Right forelimb (tissue), 1 donor: Measurements from ENCODE around the gene HP.
"Not testable (repeated sequence)": the region's sequence is repeated elsewhere in the genome, so short reads cannot be mapped to it uniquely, and the experiment has no call there.

Experiments used
- DNase-seq: peaks from one replicate; pipeline ENCODE4 v3.0.0-alpha.2; 2018

Gene HP

GRCh38 chr16:72043539-72043938, 10.8 kb upstream of the HP start:
- DNase-seq = no peak

- no peak for DNase-seq
These were observed 10.0 kb upstream of the HP start for GRCh38 chr16:72044296-72044695.

- DNase-seq = no peak
These were observed 9.4 kb upstream of the HP start for GRCh38 chr16:72044825-72045359.

GRCh38 chr16:72049110-72049509, 5.2 kb upstream of the HP start:
- no peak for DNase-seq

GRCh38 chr16:72050769-72051464, 3.4 kb upstream of the HP start:
- no peak for DNase-seq

GRCh38 chr16:72051818-72052217, 2.5 kb upstream of the HP start:
- no peak for DNase-seq

GRCh38 chr16:72055911-72056310, 1.6 kb downstream of the HP start:
- DNase-seq = no peak

GRCh38 chr16:72057313-72057712, 3.0 kb downstream of the HP start:
- DNase-seq = not testable (repeated sequence)

GRCh38 chr16:72059060-72059459, 4.8 kb downstream of the HP start:
- not testable (repeated sequence) for DNase-seq

- DNase-seq = no peak
These were observed 6.1 kb downstream of the HP start for GRCh38 chr16:72060405-72060804.

- no peak for DNase-seq
These were observed 7.3 kb downstream of the HP start for GRCh38 chr16:72061564-72061963.

GRCh38 chr16:72064361-72064894, 10.1 kb downstream of the HP start:
- no peak for DNase-seq

GRCh38 chr16:72066747-72067146, 12.4 kb downstream of the HP start:
- DNase-seq = no peak

- DNase-seq = no peak
These were observed 14.6 kb downstream of the HP start for GRCh38 chr16:72068930-72069329.

- no peak for DNase-seq
These were observed 18.4 kb downstream of the HP start for GRCh38 chr16:72072514-72073342.

GRCh38 chr16:72073560-72074230, 19.4 kb downstream of the HP start:
- no peak for DNase-seq

- DNase-seq = not testable (repeated sequence)
These were observed 20.8 kb downstream of the HP start for GRCh38 chr16:72075067-72075466.

- not testable (repeated sequence) for DNase-seq
These were observed 22.8 kb downstream of the HP start for GRCh38 chr16:72076991-72077706.

- no peak for DNase-seq
These were observed 29.6 kb downstream of the HP start for GRCh38 chr16:72083778-72084404.

- no peak for DNase-seq
These were observed 30.1 kb downstream of the HP start for GRCh38 chr16:72084445-72084844.

GRCh38 chr16:72085002-72085401, 30.7 kb downstream of the HP start:
- no peak for DNase-seq

GRCh38 chr16:72091217-72091616, 36.9 kb downstream of the HP start:
- DNase-seq = no peak
